Ishikawa (cell line): ENCODE results near the gene CD99.
A peak's percentile ranks its signal among the peaks of the same experiment; 100 is the strongest.

Source experiments
- CREB1 ChIP-seq: IDR thresholded peaks from 2 replicates; pipeline ENCODE4 v1.6.1; 2012; ENCODE audit warnings: low read depth
- EGR1 ChIP-seq: IDR thresholded peaks from 2 replicates; pipeline ENCODE4 v1.6.1; 2012
- EP300 ChIP-seq: IDR thresholded peaks from 2 replicates; pipeline ENCODE4 v1.6.1; 2012; ENCODE audit warnings: borderline replicate concordance
- FOXM1 ChIP-seq: IDR thresholded peaks from 2 replicates; pipeline ENCODE4 v1.6.1; 2012; ENCODE audit warnings: low read depth, borderline replicate concordance
- RAD21 ChIP-seq: IDR thresholded peaks from 2 replicates; pipeline ENCODE4 v1.6.1; 2012; ENCODE audit warnings: low read depth
- TAF1 ChIP-seq: IDR thresholded peaks from 2 replicates; pipeline ENCODE4 v1.6.1; 2012; ENCODE audit warnings: low read depth, mild to moderate bottlenecking
- TCF12 ChIP-seq: IDR thresholded peaks from 2 replicates; pipeline ENCODE4 v1.6.1; 2012; ENCODE audit warnings: low read depth
- TEAD4 ChIP-seq: IDR thresholded peaks from 2 replicates; pipeline ENCODE4 v1.6.1; 2012
- ZBTB7A ChIP-seq: IDR thresholded peaks from 2 replicates; pipeline ENCODE4 v1.6.1; 2012; ENCODE audit warnings: low read depth
- TF ChIP-seq, protein P1 (sequence below): IDR thresholded peaks from 2 replicates; pipeline ENCODE4 v1.6.1; 2012
- TF ChIP-seq, protein P2 (sequence below): IDR thresholded peaks from 2 replicates; pipeline ENCODE4 v1.6.1; 2012
- TF ChIP-seq, protein P3 (sequence below): IDR thresholded peaks from 2 replicates; pipeline ENCODE4 v1.6.1; 2012; ENCODE audit warnings: low read depth, mild to moderate bottlenecking

DNA sequence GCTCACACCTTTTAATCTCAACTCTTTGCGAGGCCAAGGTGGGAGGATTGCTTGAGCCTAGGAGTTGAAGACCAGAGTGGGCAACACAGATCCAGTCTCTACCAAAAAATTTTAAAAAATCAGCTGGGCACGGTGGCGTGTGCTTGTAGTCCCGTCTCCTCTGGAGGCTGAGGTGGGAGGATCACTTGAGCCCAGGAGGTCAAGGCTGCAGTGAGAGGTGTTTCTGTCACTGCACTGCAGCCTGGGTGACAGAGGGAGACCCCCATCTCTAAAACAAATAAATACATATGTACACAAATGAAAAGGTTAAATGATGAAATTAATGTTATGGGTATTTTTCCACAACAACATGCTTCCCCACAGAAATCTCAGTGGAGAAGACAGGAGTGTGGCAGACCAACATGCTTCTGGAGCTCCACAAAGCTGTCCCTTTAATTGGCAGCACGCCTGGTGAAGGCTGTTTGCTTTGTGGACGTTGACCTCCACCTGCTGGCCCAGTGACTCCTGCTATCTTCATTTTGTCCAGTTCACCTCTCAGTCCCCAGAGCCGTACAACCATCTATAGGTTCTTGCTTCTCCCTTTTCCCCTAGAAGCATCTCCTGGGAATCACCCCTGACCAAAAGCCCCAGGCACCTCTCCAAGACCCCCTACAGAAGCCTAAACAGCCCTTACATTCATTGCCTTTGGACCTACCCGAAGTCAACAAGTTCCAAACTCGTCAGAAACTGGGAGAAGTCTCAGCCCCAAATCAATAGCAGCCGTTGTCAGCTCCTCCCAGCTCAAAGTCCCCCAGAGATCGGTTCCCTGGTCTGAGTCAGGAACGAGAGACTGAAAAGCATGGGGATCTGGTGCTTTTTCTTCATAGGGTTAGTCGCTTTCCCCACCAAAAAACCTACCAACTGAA, 36.4 kb upstream of the CD99 start:
- TF ChIP-seq RAD21 (peak; percentile 16; the same call in 1 of the 2 replicates), TCF12 (no peak), ZBTB7A (no peak), EGR1 (no peak), TEAD4 (no peak), EP300 (no peak), CREB1 (no peak), TAF1 (no peak), FOXM1 (no peak)
- TF ChIP-seq, protein P1, sequence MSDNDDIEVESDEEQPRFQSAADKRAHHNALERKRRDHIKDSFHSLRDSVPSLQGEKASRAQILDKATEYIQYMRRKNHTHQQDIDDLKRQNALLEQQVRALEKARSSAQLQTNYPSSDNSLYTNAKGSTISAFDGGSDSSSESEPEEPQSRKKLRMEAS, result no peak
- TF ChIP-seq, protein P2, sequence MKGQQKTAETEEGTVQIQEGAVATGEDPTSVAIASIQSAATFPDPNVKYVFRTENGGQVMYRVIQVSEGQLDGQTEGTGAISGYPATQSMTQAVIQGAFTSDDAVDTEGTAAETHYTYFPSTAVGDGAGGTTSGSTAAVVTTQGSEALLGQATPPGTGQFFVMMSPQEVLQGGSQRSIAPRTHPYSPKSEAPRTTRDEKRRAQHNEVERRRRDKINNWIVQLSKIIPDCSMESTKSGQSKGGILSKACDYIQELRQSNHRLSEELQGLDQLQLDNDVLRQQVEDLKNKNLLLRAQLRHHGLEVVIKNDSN, result no peak
- TF ChIP-seq, protein P3, sequence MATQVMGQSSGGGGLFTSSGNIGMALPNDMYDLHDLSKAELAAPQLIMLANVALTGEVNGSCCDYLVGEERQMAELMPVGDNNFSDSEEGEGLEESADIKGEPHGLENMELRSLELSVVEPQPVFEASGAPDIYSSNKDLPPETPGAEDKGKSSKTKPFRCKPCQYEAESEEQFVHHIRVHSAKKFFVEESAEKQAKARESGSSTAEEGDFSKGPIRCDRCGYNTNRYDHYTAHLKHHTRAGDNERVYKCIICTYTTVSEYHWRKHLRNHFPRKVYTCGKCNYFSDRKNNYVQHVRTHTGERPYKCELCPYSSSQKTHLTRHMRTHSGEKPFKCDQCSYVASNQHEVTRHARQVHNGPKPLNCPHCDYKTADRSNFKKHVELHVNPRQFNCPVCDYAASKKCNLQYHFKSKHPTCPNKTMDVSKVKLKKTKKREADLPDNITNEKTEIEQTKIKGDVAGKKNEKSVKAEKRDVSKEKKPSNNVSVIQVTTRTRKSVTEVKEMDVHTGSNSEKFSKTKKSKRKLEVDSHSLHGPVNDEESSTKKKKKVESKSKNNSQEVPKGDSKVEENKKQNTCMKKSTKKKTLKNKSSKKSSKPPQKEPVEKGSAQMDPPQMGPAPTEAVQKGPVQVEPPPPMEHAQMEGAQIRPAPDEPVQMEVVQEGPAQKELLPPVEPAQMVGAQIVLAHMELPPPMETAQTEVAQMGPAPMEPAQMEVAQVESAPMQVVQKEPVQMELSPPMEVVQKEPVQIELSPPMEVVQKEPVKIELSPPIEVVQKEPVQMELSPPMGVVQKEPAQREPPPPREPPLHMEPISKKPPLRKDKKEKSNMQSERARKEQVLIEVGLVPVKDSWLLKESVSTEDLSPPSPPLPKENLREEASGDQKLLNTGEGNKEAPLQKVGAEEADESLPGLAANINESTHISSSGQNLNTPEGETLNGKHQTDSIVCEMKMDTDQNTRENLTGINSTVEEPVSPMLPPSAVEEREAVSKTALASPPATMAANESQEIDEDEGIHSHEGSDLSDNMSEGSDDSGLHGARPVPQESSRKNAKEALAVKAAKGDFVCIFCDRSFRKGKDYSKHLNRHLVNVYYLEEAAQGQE, result no peak
